AG09309 (cell line): ENCODE data around the gene DHRS11.

ENCODE experiments used
- DNase-seq: peaks from one replicate; pipeline ENCODE4 v3.0.0-alpha.2; 2010; ENCODE audit warnings: low read depth
- H3K4me3 ChIP-seq: 2 replicates; pipeline ENCODE4 v1.5.1; 2011; ENCODE audit warnings: mild to moderate bottlenecking, low read depth, low read length, moderate library complexity; ENCODE audit not compliant: control insufficient read depth
- TF ChIP-seq, protein P1 (sequence below): IDR thresholded peaks from 2 replicates; pipeline ENCODE4 v1.5.1; 2011; ENCODE audit warnings: mild to moderate bottlenecking, low read depth, low read length, inconsistent platforms; ENCODE audit not compliant: insufficient read depth, control insufficient read depth; ENCODE audit errors: missing control alignments

Gene DHRS11

GRCh38 chr17:36625188-36625587 lies 33.5 kb downstream of the DHRS11 start:
- no peak overlapping the region for H3K4me3 ChIP-seq
- DNase-seq = no peak
- TF ChIP-seq, protein P1, sequence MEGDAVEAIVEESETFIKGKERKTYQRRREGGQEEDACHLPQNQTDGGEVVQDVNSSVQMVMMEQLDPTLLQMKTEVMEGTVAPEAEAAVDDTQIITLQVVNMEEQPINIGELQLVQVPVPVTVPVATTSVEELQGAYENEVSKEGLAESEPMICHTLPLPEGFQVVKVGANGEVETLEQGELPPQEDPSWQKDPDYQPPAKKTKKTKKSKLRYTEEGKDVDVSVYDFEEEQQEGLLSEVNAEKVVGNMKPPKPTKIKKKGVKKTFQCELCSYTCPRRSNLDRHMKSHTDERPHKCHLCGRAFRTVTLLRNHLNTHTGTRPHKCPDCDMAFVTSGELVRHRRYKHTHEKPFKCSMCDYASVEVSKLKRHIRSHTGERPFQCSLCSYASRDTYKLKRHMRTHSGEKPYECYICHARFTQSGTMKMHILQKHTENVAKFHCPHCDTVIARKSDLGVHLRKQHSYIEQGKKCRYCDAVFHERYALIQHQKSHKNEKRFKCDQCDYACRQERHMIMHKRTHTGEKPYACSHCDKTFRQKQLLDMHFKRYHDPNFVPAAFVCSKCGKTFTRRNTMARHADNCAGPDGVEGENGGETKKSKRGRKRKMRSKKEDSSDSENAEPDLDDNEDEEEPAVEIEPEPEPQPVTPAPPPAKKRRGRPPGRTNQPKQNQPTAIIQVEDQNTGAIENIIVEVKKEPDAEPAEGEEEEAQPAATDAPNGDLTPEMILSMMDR = no peak

DNA sequence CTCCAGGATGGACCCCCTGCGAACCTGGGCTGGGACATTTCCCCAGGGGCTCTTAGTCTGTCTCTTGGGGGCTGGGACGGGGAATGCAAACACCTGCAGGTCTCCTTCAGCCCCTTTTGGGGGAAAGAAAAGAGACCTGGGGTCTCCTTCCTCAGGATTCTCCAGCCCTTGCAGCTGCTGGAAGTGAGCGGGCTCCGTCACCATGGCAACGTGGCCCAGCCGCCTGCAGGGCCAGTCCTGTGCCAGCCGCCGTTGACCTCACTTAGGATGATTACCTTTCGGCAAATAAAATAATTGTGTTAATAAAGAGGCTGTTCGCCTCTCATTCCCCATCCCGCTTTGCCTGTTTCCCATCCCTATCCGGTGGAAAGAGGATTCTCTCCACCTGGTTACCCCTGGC lies 35.4 kb downstream of the DHRS11 start:
- DNase-seq = no peak
- no peak overlapping the region for H3K4me3 ChIP-seq
- TF ChIP-seq, protein P1 = no peak

DNA sequence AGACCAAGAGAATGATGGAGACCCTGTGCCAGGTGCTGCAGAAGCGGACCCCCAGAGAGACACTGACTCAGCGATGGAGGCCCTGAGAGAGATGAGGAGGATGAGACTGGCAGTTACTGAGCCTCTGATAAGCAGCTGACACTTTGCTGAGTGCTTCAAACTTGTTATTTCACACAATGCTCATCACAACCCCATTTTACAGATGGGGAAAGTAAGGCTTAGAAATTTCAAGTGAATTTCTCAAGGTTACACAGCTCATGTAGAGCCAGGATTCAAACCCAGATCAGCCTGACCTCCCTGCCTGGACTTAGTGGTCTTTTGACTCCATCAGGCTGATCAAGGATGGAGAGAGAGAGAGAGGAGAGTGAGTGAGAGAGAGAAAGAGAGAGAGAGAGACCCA lies 36.9 kb downstream of the DHRS11 start:
- DNase-seq = no peak
- TF ChIP-seq, protein P1 = no peak
- H3K4me3 ChIP-seq = no peak overlapping the region

GRCh38 chr17:36629252-36629847 lies 37.7 kb downstream of the DHRS11 start:
- TF ChIP-seq, protein P1 = peak; percentile 98
- peak; percentile 11 for DNase-seq

GRCh38 chr17:36629970-36630502 lies 38.4 kb downstream of the DHRS11 start:
- no peak for DNase-seq
- H3K4me3 ChIP-seq = no peak overlapping the region
- TF ChIP-seq, protein P1 = no peak

More at GRCh38 chr17:36629252-36629847, 37.7 kb downstream of the DHRS11 start:
- no peak overlapping the region for H3K4me3 ChIP-seq

DNA sequence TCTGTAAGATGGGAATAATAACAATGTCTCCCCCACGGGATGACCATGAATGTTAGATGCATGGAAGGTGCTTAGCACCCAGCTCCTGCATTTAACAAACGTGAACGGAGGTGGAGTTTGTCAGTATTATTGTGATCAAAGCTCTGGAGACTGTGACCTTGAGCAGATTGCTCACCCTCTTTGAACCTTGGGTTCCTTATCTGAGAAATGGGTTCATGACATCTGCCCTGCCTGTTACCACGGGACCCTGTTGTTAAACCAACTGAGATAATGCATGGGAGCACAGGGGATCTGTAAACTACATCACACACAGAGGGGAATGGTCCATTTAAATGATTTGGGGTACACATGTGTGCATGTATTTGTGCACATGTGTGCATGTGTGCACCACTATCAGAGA lies 39.3 kb downstream of the DHRS11 start:
- TF ChIP-seq, protein P1 = no peak
- H3K4me3 ChIP-seq = no peak overlapping the region
- DNase-seq = no peak
